HG03469 (cell line): ENCODE results near the gene CD151.

Experiments used
- ATAC-seq: cut with Tn5 transposase; IDR thresholded peaks from one replicate; pipeline ENCODE4 v1.9.1; 2021; ENCODE audit warnings: mild to moderate bottlenecking, moderate library complexity, moderate number of reproducible peaks; ENCODE audit not compliant: unreplicated experiment

Gene CD151

DNA sequence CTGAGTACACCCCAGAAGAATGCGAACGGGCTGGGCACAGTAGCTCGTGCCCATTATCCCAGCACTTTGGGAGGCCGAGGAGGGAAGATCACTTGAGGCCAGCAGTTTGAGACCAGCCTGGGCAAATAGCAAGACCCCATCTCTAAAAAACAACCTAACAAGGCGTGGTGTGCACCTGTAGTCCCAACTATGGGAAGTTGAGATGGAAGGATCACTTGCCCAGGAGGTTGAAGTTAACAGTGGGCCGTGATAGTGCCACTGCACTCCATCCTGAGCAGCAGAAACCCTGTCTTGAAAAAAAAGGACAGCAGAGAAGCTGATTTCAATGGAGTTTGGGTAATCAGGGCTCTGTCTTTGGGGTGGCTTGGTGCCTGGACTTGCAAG is 19.7 kb upstream of the CD151 start:
- ATAC-seq: no peak

GRCh38 chr11:813456-814096 is 19.2 kb upstream of the CD151 start:
- no peak for ATAC-seq

GRCh38 chr11:815675-816432 is 16.9 kb upstream of the CD151 start:
- ATAC-seq: no peak

- no peak for ATAC-seq
Measured at GRCh38 chr11:816433-816779, 16.3 kb upstream of the CD151 start.

DNA sequence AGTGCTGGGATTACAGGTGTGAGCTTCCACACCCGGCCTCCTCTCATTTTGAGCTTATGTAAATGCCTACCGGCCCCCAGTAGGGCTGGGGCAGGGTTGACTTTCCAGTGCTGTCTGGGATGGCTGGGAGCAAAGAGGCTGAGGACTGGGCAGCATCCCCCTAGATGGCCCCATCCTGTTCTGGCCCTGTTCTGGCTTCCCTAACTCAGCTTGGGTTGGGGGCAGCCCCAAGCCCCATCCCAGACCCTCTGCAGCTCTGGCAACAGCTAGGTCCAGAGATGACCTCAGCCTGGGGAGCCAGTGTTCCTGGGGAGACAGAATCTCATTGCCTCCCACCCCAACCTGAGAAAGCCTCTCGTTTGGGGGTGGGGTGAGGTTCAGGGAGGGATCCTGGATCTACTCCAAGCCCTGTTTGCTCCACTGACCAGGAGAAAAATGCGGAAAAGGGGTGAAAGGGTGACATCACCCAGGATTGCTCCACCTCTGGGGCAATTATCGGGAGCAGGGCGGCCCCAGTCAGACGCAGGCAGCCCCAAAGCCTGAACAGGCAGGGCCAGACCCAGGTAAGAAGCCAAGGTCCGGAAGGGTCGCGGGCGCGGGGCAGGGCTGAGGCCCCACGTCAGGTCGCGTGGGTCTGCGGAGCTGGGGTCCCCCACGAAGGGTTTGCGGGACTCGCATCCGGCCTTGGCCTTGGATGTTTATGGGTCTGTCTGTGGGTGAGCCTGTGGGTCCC is 14.2 kb upstream of the CD151 start, which contains the start of gene PNPLA2:
Gene PNPLA2, plus strand, starts transcription at position 519 of the 733 bp plus-strand sequence. CDS start 805 bp downstream, outside the sequence.
- ATAC-seq: no peak

- no peak for ATAC-seq
Measured at GRCh38 chr11:819129-819931, 13.4 kb upstream of the CD151 start.

DNA sequence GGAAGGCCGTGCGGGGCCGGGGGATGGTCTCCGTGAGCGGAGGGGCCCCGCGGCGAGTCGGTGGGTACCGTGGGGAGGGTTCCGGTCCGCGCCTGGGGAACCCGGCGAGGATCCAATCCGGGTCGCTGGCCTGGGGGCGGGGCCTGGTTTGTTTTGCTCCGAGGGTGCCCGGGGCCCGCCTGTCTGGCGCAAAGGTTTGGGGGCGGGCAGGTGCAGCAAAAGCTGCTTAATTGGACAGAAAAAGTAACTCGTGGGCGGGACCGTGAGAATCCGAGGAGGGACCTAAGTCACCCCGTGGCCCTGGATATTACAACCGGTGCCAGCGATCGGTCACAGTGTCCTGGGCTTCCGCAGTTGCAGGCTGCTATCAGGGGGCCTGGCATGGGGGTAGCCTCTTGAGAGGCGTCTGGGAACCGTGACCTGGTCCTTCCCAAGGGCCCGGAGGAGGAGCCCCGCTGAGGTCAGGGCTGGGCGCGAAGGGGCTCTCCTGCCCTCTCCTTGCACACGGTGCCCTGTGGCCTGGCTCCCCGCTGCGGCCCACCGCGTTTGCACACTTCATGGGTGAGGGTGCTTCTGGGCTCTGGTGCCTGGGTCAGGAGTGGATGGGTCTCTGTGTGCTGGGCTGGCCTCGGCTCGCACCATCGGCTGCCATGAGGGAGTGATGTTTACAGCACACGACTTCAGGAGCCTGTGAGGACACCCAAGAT is 12.7 kb upstream of the CD151 start:
- ATAC-seq: no peak

DNA sequence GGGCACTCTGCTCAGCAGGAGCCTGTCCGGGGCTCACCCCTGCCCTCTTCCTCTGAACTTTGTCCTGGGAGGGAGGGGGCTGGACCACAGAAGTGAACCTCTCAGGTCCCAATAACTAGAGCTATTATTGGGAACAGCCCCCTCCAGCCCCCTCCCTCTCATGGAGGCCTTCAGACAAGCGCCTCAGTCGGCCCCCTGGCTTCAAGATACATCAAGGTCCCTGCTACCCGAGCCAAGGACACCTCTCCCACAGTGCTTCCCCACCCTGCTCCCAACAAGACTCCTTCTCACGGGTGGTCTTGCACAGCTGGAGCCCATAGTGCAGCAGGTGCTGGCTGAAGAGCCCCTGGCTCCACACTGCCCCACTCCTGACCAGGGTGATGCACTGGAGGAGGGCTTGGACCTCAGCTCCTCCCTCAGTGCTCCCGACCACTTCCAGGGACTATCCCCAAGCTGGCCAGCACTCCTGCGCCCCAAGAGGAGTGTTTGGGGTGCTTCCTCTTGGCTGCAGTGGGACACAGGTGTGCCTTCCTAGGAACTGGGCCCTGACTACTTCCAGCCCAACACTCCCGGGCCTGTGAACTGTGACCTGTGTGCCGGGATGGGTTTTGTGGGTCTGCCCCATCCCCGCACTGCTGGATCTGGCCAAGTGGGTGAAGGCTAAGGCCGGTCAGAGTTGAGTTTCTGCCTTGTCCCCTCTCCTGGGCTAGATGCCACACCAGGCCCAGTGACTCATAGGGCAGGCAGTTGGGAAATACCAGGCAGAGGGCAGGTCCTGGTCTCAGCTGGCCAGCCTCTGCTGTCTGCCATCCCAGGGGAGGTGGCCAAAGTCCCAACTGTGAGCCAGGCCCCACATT is 11.9 kb upstream of the CD151 start:
- ATAC-seq: no peak

GRCh38 chr11:821512-822371 is 11.0 kb upstream of the CD151 start:
- no peak for ATAC-seq

DNA sequence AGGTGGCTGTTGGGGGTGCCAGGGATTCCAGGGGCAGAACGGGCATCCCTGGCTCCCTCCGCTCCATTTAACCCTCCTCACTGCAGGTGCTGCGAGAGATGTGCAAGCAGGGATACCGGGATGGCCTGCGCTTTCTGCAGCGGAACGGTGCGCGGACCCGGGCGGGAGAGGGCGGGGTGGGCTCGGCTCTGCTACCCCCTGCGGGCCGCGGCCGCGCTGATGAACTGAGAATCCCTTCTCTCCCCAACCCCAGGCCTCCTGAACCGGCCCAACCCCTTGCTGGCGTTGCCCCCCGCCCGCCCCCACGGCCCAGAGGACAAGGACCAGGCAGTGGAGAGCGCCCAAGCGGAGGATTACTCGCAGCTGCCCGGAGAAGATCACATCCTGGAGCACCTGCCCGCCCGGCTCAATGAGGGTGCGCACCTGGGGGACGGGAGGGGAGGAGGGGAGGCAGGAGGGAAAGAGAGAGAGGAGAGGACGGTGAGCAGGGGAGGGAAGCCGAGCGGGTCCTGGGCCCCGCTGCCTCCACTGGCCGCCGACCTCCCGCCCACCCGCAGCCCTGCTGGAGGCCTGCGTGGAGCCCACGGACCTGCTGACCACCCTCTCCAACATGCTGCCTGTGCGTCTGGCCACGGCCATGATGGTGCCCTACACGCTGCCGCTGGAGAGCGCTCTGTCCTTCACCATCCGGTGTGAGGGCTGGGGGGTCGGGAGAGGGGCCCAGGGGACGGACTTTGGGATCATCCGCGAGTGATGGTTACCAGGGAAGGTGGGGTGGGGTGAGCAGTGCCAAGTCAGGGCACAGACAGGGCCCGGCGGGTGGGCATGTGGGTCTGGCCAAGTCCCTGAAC is 9.1 kb upstream of the CD151 start:
- no peak for ATAC-seq

DNA sequence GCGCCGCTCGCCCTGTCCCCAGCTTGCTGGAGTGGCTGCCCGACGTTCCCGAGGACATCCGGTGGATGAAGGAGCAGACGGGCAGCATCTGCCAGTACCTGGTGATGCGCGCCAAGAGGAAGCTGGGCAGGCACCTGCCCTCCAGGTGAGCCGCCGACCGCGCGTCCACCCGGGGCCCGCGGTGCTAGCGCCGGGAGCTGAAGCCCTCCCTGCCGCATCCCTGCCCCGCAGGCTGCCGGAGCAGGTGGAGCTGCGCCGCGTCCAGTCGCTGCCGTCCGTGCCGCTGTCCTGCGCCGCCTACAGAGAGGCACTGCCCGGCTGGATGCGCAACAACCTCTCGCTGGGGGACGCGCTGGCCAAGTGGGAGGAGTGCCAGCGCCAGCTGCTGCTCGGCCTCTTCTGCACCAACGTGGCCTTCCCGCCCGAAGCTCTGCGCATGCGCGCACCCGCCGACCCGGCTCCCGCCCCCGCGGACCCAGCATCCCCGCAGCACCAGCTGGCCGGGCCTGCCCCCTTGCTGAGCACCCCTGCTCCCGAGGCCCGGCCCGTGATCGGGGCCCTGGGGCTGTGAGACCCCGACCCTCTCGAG is 8.4 kb upstream of the CD151 start:
- ATAC-seq: no peak

DNA sequence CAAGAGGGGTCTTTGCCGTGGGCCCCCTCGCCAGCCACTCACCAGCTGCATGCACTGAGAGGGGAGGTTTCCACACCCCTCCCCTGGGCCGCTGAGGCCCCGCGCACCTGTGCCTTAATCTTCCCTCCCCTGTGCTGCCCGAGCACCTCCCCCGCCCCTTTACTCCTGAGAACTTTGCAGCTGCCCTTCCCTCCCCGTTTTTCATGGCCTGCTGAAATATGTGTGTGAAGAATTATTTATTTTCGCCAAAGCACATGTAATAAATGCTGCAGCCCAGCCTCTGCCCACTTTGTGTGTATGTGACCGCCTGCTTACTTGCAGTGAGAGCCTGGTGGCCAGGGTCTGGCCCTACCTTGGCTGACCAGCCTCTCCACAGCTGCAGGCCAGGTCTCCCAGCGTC is 7.8 kb upstream of the CD151 start:
- ATAC-seq: no peak

DNA sequence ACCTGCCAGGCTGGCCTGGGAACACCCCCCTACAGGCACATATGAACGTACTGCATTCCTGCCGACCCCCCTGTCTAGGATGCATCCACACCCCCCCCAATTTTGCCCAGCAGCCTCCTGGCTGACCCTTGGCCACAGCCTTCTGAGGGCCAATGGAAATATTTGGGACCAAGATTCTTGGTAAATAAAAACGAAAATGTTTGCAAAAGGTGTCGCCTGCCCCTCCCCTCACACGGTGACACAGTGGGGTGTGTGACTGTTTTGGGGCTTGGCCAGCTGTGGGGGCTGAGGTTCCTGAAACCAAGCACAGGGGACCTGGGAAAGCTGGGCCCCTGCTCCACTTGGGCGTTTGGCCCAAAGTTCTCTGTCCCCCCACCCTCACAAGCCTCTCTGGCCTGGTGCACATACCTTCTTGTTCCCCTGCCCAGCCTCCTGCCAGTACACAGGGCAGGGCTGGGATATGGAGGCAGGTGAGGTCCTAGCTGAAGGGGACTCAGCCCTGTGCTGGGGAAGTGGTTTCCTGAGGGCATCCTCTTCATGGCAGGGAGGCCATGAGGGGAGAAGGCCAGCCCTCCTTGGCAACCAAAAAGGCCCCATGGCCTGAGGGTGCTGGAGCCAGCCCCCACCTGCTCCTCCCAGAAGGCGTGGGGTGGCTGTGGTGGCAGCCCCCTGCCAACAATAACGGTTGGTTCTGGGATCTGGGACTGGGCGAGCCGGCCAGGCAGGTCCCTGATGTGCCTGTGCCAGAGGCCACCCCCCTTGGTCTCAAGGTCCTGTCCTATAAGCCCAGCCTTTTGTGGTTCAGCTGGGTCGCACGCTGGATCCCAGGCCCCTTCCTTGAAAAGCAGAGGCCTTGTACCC is 7.2 kb upstream of the CD151 start:
- no peak for ATAC-seq

GRCh38 chr11:826227-826621 is 6.5 kb upstream of the CD151 start:
- no peak for ATAC-seq

DNA sequence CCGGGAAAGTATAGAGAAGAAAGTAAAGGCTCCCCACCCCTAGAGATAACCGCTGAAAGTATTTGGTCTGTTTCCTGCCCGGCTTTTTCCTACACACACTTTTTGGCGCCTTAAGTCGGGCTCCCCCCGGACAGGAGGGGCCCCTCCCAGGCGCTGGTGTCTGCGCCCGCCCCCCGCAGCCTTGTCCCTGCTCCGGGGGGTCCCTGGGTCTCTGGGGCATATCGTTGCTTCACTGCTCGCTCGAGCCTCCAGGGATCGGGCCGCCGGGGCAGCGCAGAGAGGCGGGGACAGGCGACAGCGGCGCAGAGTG is 6.0 kb upstream of the CD151 start:
- ATAC-seq: no peak

- no peak for ATAC-seq
Measured at GRCh38 chr11:827146-827896, 5.4 kb upstream of the CD151 start.
